SK-N-MC (cell line): ENCODE results near the gene TBC1D2B.

ENCODE experiments used
- EZH2 ChIP-seq: fragments of 200-600 bp; sonication (generic); IDR thresholded peaks from one replicate; pipeline ENCODE4 v1.6.1; 2017; ENCODE audit warnings: antibody characterized with exemption
- FOXP2 ChIP-seq: optimal IDR thresholded peaks from 2 replicates; pipeline ENCODE3; 2011; ENCODE audit warnings: mild to moderate bottlenecking, moderate library complexity; ENCODE audit not compliant: insufficient read depth; ENCODE audit errors: extremely low read length, control extremely low read depth
- POLR2AphosphoS5 ChIP-seq: IDR thresholded peaks from 2 replicates; pipeline ENCODE4 v1.6.1; 2012; ENCODE audit warnings: mild to moderate bottlenecking, low read depth, low read length, borderline replicate concordance

GRCh38 chr15:78004919-78005634 is 72.4 kb downstream of the TBC1D2B start:
- no peak for TF ChIP-seq POLR2AphosphoS5
- no peak for TF ChIP-seq EZH2
- no peak for TF ChIP-seq FOXP2
